HepG2 (cell line): Measurements from ENCODE around the gene PRCD. TPM values are rescaled to one million over a fixed set of nuclear protein-coding genes. Genes with fewer than 3 reads are reported as not detected.

Source experiments
- AGO2 ChIP-seq: fragments of 200-400 bp; formaldehyde crosslinking; optimal IDR thresholded peaks from 2 replicates; pipeline ENCODE3; 2017; ENCODE audit warnings: mild to moderate bottlenecking, low read depth, low read length, moderate library complexity
- GATAD2A ChIP-seq: IDR thresholded peaks from 2 replicates; pipeline ENCODE4 v1.6.1; 2016
- GLI4 ChIP-seq: sonication (generic); formaldehyde crosslinking; IDR thresholded peaks from 2 replicates; pipeline ENCODE4 v1.5.1; 2020; ENCODE audit warnings: missing genetic modification reagents, mild to moderate bottlenecking, moderate library complexity, borderline replicate concordance
- GZF1 ChIP-seq: sonication (generic); formaldehyde crosslinking; IDR thresholded peaks from 2 replicates; pipeline ENCODE4 v1.5.1; 2020; ENCODE audit warnings: mild to moderate bottlenecking, missing genetic modification reagents
- HOXA3 ChIP-seq: sonication (generic); formaldehyde crosslinking; IDR thresholded peaks from 2 replicates; pipeline ENCODE4 v1.5.0; 2020; ENCODE audit warnings: missing genetic modification reagents
- MIER3 ChIP-seq: IDR thresholded peaks from 2 replicates; pipeline ENCODE4 v1.6.1; 2016; ENCODE audit warnings: missing compliant biosample characterization, borderline replicate concordance
- SALL1 ChIP-seq: sonication (generic); formaldehyde crosslinking; IDR thresholded peaks from 2 replicates; pipeline ENCODE4 v1.8.0; 2022; ENCODE audit warnings: mild to moderate bottlenecking, missing genetic modification reagents
- SP2 ChIP-seq: sonication (generic); formaldehyde crosslinking; IDR thresholded peaks from 2 replicates; pipeline ENCODE4 v1.5.1; 2020; ENCODE audit warnings: mild to moderate bottlenecking, missing genetic modification reagents
- ZFP82 ChIP-seq: sonication (generic); formaldehyde crosslinking; IDR thresholded peaks from 2 replicates; pipeline ENCODE4 v1.5.1; 2020; ENCODE audit warnings: mild to moderate bottlenecking, missing genetic modification reagents, borderline replicate concordance
- ZNF263 ChIP-seq: sonication (generic); formaldehyde crosslinking; IDR thresholded peaks from 2 replicates; pipeline ENCODE4 v1.4.0; 2020; ENCODE audit warnings: missing genetic modification reagents
- ZNF292 ChIP-seq: sonication (generic); formaldehyde crosslinking; IDR thresholded peaks from 2 replicates; pipeline ENCODE4 v1.8.1; 2022; ENCODE audit warnings: mild to moderate bottlenecking, low read depth, missing genetic modification reagents, borderline replicate concordance
- ZNF343 ChIP-seq: sonication (generic); formaldehyde crosslinking; IDR thresholded peaks from 2 replicates; pipeline ENCODE4 v1.4.0; 2020; ENCODE audit warnings: mild to moderate bottlenecking, missing genetic modification reagents
- polyA plus RNA-seq, 8 experiments: library from polyadenylated mRNA; depleted of rRNA in 3 of 8; stranded (reverse) in 7 of 8; unstranded in 1 of 8; fragments of >200 nt; fragmentation: Illumina TruSeq in 4 of 8; extraction: Trizol in 4 of 8; gene quantifications; 2 replicates each; pipeline versions ENCODE4 v1.2.1 to v1.2.3, GENCODE V29; 2011 to 2016; ENCODE audit warnings: low read depth in 4 of 8, missing spikeins in 1 of 8, mixed read lengths in 1 of 8; ENCODE audit not compliant: insufficient read depth in 1 of 8
- total RNA-seq, 5 experiments: library from RNA; depleted of rRNA; stranded (reverse); fragments of >200 nt; fragmentation: Illumina TruSeq; extraction: Trizol; gene quantifications; 2 replicates each; pipeline ENCODE4 v1.2.3, GENCODE V29; 2016; ENCODE audit warnings: low read depth in 1 of 5
- TF ChIP-seq, protein P1 (sequence below): sonication (generic); formaldehyde crosslinking; IDR thresholded peaks from 2 replicates; pipeline ENCODE4 v1.4.0; 2020; ENCODE audit warnings: missing genetic modification reagents, borderline replicate concordance
- TF ChIP-seq, protein P2 (sequence below): sonication (generic); formaldehyde crosslinking; IDR thresholded peaks from 2 replicates; pipeline ENCODE4 v1.4.0; 2020; ENCODE audit warnings: missing genetic modification reagents
- TF ChIP-seq, protein P3 (sequence below): sonication (generic); formaldehyde crosslinking; IDR thresholded peaks from 2 replicates; pipeline ENCODE4 v1.5.0; 2020; ENCODE audit warnings: missing genetic modification reagents, mild to moderate bottlenecking, borderline replicate concordance
- TF ChIP-seq, protein P4 (sequence below): sonication (generic); formaldehyde crosslinking; IDR thresholded peaks from 2 replicates; pipeline ENCODE4 v1.8.1; 2023; ENCODE audit warnings: missing genetic modification reagents, inconsistent platforms, borderline replicate concordance

Gene PRCD
- total and polyA plus RNA-seq, 2 of the 13 experiments (the other 11 are each of a cell fraction or from before 2014, with no cell fraction given), result 0.51 TPM; not detected in 1

DNA sequence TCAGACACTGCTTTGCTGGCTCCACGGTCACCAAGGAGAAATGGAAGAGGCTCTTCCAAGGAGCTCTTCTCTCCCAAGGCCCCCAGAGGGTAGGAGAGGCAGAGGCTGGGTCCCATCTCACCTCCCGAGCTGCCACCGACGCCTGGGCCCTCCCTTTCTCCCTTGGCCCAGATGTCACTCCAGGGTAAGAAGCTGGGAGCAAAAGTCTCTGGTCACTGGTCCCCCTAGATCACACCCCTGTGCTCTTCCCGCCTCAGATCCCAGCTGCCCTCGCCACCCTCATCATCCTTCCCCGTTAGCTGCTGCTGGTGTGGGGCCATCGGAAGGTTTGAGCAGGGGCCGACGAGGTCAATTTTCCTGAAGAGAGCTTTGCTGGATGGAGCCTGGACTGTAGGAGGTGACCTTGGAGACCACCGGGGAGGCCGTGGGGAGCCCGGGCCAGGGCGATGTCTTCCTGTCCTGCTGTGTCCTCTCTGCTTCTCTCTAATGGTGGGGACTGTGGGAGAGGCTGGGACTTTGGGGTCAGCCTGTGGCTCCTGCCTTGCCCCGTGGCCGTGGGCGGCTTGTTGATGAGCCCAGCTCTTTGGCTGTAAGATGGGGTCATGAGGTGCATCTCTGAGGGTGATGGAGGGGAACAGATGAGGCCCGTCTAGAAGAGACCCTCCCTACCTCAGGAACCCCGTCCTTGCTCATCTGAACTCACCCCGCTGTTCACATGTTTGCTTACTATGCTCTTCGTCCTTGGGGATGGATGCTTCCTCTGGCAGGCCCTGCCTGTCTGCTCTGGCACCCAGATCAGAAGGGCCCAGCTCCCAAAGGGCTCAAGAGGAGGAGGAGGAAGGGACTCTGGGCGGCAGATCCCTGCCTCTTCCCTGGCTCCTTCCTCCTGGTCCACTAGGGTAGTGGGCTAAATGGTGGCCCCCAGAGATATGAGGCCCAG lies 27.2 kb upstream of the PRCD start (continued):
- TF ChIP-seq, protein P1, sequence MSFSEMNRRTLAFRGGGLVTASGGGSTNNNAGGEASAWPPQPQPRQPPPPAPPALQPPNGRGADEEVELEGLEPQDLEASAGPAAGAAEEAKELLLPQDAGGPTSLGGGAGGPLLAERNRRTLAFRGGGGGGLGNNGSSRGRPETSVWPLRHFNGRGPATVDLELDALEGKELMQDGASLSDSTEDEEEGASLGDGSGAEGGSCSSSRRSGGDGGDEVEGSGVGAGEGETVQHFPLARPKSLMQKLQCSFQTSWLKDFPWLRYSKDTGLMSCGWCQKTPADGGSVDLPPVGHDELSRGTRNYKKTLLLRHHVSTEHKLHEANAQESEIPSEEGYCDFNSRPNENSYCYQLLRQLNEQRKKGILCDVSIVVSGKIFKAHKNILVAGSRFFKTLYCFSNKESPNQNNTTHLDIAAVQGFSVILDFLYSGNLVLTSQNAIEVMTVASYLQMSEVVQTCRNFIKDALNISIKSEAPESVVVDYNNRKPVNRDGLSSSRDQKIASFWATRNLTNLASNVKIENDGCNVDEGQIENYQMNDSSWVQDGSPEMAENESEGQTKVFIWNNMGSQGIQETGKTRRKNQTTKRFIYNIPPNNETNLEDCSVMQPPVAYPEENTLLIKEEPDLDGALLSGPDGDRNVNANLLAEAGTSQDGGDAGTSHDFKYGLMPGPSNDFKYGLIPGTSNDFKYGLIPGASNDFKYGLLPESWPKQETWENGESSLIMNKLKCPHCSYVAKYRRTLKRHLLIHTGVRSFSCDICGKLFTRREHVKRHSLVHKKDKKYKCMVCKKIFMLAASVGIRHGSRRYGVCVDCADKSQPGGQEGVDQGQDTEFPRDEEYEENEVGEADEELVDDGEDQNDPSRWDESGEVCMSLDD (CRISPR knock-in tag), result 0 out of 2 replicates have a peak, but pooled peaks have one; percentile 32
- TF ChIP-seq SP2 (CRISPR knock-in tag), result no peak
- TF ChIP-seq ZNF263 (CRISPR knock-in tag), result 0 out of 2 replicates have a peak, but pooled peaks have one; percentile 24
- no peak for TF ChIP-seq MIER3 (CRISPR knock-in tag)
- 0 out of 2 replicates have a peak, but pooled peaks have one; percentile 23 for TF ChIP-seq GATAD2A
- TF ChIP-seq ZNF292 (CRISPR knock-in tag), result peak; percentile 13; the same call in 1 of the 2 replicates
- TF ChIP-seq SALL1 (CRISPR knock-in tag), result peak; percentile 31; the same call in 1 of the 2 replicates
- peak; percentile 35; the same call in 1 of the 2 replicates for TF ChIP-seq HOXA3 (CRISPR knock-in tag)
- TF ChIP-seq, protein P2, sequence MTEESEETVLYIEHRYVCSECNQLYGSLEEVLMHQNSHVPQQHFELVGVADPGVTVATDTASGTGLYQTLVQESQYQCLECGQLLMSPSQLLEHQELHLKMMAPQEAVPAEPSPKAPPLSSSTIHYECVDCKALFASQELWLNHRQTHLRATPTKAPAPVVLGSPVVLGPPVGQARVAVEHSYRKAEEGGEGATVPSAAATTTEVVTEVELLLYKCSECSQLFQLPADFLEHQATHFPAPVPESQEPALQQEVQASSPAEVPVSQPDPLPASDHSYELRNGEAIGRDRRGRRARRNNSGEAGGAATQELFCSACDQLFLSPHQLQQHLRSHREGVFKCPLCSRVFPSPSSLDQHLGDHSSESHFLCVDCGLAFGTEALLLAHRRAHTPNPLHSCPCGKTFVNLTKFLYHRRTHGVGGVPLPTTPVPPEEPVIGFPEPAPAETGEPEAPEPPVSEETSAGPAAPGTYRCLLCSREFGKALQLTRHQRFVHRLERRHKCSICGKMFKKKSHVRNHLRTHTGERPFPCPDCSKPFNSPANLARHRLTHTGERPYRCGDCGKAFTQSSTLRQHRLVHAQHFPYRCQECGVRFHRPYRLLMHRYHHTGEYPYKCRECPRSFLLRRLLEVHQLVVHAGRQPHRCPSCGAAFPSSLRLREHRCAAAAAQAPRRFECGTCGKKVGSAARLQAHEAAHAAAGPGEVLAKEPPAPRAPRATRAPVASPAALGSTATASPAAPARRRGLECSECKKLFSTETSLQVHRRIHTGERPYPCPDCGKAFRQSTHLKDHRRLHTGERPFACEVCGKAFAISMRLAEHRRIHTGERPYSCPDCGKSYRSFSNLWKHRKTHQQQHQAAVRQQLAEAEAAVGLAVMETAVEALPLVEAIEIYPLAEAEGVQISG (CRISPR knock-in tag), result peak; percentile 37; the same call in 1 of the 2 replicates
- TF ChIP-seq GZF1 (CRISPR knock-in tag), result no peak
- TF ChIP-seq AGO2, result no peak
- no peak for TF ChIP-seq ZFP82
- TF ChIP-seq, protein P3, sequence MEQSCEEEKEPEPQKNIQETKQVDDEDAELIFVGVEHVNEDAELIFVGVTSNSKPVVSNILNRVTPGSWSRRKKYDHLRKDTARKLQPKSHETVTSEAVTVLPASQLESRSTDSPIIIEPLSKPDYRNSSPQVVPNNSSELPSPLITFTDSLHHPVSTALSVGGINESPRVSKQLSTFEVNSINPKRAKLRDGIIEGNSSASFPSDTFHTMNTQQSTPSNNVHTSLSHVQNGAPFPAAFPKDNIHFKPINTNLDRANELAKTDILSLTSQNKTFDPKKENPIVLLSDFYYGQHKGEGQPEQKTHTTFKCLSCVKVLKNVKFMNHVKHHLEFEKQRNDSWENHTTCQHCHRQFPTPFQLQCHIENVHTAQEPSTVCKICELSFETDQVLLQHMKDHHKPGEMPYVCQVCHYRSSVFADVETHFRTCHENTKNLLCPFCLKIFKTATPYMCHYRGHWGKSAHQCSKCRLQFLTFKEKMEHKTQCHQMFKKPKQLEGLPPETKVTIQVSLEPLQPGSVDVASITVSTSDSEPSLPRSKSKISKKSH (CRISPR knock-in tag), result 0 out of 2 replicates have a peak, but pooled peaks have one; percentile 11
- TF ChIP-seq, protein P4, sequence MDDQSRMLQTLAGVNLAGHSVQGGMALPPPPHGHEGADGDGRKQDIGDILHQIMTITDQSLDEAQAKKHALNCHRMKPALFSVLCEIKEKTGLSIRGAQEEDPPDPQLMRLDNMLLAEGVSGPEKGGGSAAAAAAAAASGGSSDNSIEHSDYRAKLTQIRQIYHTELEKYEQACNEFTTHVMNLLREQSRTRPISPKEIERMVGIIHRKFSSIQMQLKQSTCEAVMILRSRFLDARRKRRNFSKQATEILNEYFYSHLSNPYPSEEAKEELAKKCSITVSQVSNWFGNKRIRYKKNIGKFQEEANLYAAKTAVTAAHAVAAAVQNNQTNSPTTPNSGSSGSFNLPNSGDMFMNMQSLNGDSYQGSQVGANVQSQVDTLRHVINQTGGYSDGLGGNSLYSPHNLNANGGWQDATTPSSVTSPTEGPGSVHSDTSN, result no peak
- 0 out of 2 replicates have a peak, but pooled peaks have one; percentile 43 for TF ChIP-seq GLI4 (CRISPR knock-in tag)
- TF ChIP-seq ZNF343 (CRISPR knock-in tag), result no peak
